GM12872 (cell line): ENCODE data around the gene NCOA3.

Source experiments
- CTCF ChIP-seq: IDR thresholded peaks from 3 replicates; pipeline ENCODE4 v1.5.1; 2011; ENCODE audit warnings: low read depth, mild to moderate bottlenecking, low read length, moderate library complexity; ENCODE audit not compliant: insufficient read depth

The NCOA3 gene

GRCh38 chr20:47492284-47492683 is 9.4 kb upstream of the NCOA3 start:
- no peak for TF ChIP-seq CTCF

- no peak for TF ChIP-seq CTCF
Observed at GRCh38 chr20:47493175-47493962, 8.3 kb upstream of the NCOA3 start.

- TF ChIP-seq CTCF = no peak
Observed at GRCh38 chr20:47493963-47494293, 7.8 kb upstream of the NCOA3 start.

GRCh38 chr20:47496118-47496517 is 5.6 kb upstream of the NCOA3 start:
- TF ChIP-seq CTCF = no peak

- TF ChIP-seq CTCF = no peak
Observed at GRCh38 chr20:47498606-47499005, 3.1 kb upstream of the NCOA3 start.

- TF ChIP-seq CTCF = no peak
Observed at GRCh38 chr20:47499053-47499452, 2.6 kb upstream of the NCOA3 start.

GRCh38 chr20:47500554-47500953 is 1.1 kb upstream of the NCOA3 start:
- no peak for TF ChIP-seq CTCF
